Mucosa of gallbladder (tissue), 1 donor: Measurements from ENCODE around the gene ST3GAL3. TPM values are rescaled to one million over a fixed set of nuclear protein-coding genes. Genes with fewer than 3 reads are reported as not detected.

Experiments
- DNase-seq: peaks from one replicate; pipeline ENCODE4 v3.0.0-alpha.2; 2020; ENCODE audit warnings: low spot score
- total RNA-seq: library from RNA; stranded (reverse); gene quantifications from one replicate; pipeline ENCODE4 v1.2.1, GENCODE V29; 2021
- donor health status: DM: no; HTN: no; CAD: no.

The ST3GAL3 gene
- total RNA-seq, result 17.4 TPM

- DNase-seq, result peak; percentile 93
These were observed at the start of gene ST3GAL3 for GRCh38 chr1:43707190-43708001. ST3GAL3 (plus strand) TSS chr1:43707536; CDS start chr1:43736263, 28,727 bp downstream.

- DNase-seq, result no peak
These were observed 47.8 kb upstream of the ST3GAL3 start for GRCh38 chr1:43659212-43660166.

- no peak for DNase-seq
These were observed 47.0 kb upstream of the ST3GAL3 start for GRCh38 chr1:43660355-43660754.

GRCh38 chr1:43664369-43664768 is 43.0 kb upstream of the ST3GAL3 start:
- DNase-seq, result no peak

- DNase-seq, result no peak
These were observed 40.7 kb upstream of the ST3GAL3 start for GRCh38 chr1:43666608-43667007.

- DNase-seq, result no peak
These were observed 38.4 kb upstream of the ST3GAL3 start for GRCh38 chr1:43668956-43669355.

- no peak for DNase-seq
These were observed 37.5 kb upstream of the ST3GAL3 start for GRCh38 chr1:43669878-43670277.

GRCh38 chr1:43671193-43671592 is 36.1 kb upstream of the ST3GAL3 start:
- DNase-seq, result no peak

- no peak for DNase-seq
These were observed 35.6 kb upstream of the ST3GAL3 start for GRCh38 chr1:43671626-43672330.

- DNase-seq, result no peak
These were observed 34.1 kb upstream of the ST3GAL3 start for GRCh38 chr1:43673261-43673660.

- DNase-seq, result no peak
These were observed 28.4 kb upstream of the ST3GAL3 start for GRCh38 chr1:43678940-43679339.

GRCh38 chr1:43683560-43683959 is 23.8 kb upstream of the ST3GAL3 start:
- DNase-seq, result no peak

GRCh38 chr1:43686801-43687200 is 20.5 kb upstream of the ST3GAL3 start:
- no peak for DNase-seq

- DNase-seq, result no peak
These were observed 19.8 kb upstream of the ST3GAL3 start for GRCh38 chr1:43687301-43688108.

- DNase-seq, result no peak
These were observed 19.3 kb upstream of the ST3GAL3 start for GRCh38 chr1:43688109-43688387.

GRCh38 chr1:43688594-43689000 is 18.7 kb upstream of the ST3GAL3 start:
- no peak for DNase-seq

GRCh38 chr1:43689289-43689688 is 18.0 kb upstream of the ST3GAL3 start:
- DNase-seq, result no peak

- DNase-seq, result no peak
These were observed 15.2 kb upstream of the ST3GAL3 start for GRCh38 chr1:43691871-43692815.

GRCh38 chr1:43693371-43693770 is 14.0 kb upstream of the ST3GAL3 start:
- DNase-seq, result no peak

GRCh38 chr1:43699281-43699680 is 8.1 kb upstream of the ST3GAL3 start:
- no peak for DNase-seq
